ENCODE results near the gene STX1A.

STX1A gene

DNA sequence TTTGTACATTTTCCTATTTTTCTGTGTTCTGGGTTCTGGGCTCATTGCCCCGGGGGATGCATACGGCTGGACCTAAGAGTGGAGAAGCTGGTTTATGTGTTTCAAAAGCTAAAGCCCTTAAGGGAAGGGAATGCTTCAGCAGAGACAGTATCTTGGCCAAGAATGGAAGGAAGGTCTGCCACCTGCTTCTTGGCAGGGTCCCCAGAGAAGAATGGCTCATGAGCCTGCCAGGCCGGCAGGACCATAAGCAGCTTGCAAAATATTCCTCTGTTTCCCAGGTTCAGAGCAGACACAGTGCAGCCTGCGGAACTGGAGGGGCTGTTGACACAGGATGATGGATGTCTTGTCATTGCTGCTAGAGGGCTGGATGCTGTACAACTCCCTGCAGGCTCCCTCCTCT is 26.9 kb upstream of the STX1A start:
- no peak for TF ChIP-seq ZNF785 (tag by site-specific recombination; IDR thresholded peaks at IDR 0.05)
- no peak for TF ChIP-seq ZNF37A (tag by site-specific recombination; IDR thresholded peaks at IDR 0.05)
- no peak for TF ChIP-seq OSR2 (tag by site-specific recombination; IDR thresholded peaks at IDR 0.05)
- TF ChIP-seq ZNF155 (tag by site-specific recombination; IDR thresholded peaks at IDR 0.05): no peak
- TF ChIP-seq, protein P1, sequence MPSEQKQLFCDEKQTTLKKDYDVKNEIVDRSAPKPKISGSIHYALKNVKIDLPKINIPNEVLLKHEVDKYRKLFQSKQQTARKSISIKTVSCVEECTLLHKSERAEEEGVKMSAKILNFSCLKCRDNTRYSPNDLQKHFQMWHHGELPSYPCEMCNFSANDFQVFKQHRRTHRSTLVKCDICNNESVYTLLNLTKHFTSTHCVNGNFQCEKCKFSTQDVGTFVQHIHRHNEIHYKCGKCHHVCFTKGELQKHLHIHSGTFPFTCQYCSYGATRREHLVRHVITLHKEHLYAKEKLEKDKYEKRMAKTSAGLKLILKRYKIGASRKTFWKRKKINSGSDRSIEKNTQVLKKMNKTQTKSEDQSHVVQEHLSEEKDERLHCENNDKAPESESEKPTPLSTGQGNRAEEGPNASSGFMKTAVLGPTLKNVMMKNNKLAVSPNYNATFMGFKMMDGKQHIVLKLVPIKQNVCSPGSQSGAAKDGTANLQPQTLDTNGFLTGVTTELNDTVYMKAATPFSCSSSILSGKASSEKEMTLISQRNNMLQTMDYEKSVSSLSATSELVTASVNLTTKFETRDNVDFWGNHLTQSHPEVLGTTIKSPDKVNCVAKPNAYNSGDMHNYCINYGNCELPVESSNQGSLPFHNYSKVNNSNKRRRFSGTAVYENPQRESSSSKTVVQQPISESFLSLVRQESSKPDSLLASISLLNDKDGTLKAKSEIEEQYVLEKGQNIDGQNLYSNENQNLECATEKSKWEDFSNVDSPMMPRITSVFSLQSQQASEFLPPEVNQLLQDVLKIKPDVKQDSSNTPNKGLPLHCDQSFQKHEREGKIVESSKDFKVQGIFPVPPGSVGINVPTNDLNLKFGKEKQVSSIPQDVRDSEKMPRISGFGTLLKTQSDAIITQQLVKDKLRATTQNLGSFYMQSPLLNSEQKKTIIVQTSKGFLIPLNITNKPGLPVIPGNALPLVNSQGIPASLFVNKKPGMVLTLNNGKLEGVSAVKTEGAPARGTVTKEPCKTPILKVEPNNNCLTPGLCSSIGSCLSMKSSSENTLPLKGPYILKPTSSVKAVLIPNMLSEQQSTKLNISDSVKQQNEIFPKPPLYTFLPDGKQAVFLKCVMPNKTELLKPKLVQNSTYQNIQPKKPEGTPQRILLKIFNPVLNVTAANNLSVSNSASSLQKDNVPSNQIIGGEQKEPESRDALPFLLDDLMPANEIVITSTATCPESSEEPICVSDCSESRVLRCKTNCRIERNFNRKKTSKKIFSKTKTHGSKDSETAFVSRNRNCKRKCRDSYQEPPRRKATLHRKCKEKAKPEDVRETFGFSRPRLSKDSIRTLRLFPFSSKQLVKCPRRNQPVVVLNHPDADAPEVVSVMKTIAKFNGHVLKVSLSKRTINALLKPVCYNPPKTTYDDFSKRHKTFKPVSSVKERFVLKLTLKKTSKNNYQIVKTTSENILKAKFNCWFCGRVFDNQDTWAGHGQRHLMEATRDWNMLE (tag by site-specific recombination; conservative IDR thresholded peaks at IDR 0.05; ENCODE audit: low read depth): no peak
- TF ChIP-seq ZNF433 (tag by site-specific recombination; IDR thresholded peaks at IDR 0.05; ENCODE audit: low read depth): no peak
- TF ChIP-seq TRIM28 (IDR thresholded peaks at IDR 0.05; ENCODE audit: borderline replicate concordance, low read length): no peak
- TF ChIP-seq, protein P2, sequence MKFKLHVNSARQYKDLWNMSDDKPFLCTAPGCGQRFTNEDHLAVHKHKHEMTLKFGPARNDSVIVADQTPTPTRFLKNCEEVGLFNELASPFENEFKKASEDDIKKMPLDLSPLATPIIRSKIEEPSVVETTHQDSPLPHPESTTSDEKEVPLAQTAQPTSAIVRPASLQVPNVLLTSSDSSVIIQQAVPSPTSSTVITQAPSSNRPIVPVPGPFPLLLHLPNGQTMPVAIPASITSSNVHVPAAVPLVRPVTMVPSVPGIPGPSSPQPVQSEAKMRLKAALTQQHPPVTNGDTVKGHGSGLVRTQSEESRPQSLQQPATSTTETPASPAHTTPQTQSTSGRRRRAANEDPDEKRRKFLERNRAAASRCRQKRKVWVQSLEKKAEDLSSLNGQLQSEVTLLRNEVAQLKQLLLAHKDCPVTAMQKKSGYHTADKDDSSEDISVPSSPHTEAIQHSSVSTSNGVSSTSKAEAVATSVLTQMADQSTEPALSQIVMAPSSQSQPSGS (tag by site-specific recombination; IDR thresholded peaks at IDR 0.05; ENCODE audit: low read depth): no peak
- TF ChIP-seq ZFHX2 (tag by site-specific recombination; conservative IDR thresholded peaks at IDR 0.05): no peak
- TF ChIP-seq SP3 (tag by site-specific recombination; IDR thresholded peaks at IDR 0.05): no peak
- TF ChIP-seq ZBTB7A (tag by site-specific recombination; IDR thresholded peaks at IDR 0.05; ENCODE audit: low read depth): no peak
- TF ChIP-seq, protein P3, sequence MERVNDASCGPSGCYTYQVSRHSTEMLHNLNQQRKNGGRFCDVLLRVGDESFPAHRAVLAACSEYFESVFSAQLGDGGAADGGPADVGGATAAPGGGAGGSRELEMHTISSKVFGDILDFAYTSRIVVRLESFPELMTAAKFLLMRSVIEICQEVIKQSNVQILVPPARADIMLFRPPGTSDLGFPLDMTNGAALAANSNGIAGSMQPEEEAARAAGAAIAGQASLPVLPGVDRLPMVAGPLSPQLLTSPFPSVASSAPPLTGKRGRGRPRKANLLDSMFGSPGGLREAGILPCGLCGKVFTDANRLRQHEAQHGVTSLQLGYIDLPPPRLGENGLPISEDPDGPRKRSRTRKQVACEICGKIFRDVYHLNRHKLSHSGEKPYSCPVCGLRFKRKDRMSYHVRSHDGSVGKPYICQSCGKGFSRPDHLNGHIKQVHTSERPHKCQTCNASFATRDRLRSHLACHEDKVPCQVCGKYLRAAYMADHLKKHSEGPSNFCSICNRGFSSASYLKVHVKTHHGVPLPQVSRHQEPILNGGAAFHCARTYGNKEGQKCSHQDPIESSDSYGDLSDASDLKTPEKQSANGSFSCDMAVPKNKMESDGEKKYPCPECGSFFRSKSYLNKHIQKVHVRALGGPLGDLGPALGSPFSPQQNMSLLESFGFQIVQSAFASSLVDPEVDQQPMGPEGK (tag by site-specific recombination; IDR thresholded peaks at IDR 0.05): no peak
- no peak for TF ChIP-seq ZNF324 (tag by site-specific recombination; IDR thresholded peaks at IDR 0.05)
- TF ChIP-seq, protein P4, sequence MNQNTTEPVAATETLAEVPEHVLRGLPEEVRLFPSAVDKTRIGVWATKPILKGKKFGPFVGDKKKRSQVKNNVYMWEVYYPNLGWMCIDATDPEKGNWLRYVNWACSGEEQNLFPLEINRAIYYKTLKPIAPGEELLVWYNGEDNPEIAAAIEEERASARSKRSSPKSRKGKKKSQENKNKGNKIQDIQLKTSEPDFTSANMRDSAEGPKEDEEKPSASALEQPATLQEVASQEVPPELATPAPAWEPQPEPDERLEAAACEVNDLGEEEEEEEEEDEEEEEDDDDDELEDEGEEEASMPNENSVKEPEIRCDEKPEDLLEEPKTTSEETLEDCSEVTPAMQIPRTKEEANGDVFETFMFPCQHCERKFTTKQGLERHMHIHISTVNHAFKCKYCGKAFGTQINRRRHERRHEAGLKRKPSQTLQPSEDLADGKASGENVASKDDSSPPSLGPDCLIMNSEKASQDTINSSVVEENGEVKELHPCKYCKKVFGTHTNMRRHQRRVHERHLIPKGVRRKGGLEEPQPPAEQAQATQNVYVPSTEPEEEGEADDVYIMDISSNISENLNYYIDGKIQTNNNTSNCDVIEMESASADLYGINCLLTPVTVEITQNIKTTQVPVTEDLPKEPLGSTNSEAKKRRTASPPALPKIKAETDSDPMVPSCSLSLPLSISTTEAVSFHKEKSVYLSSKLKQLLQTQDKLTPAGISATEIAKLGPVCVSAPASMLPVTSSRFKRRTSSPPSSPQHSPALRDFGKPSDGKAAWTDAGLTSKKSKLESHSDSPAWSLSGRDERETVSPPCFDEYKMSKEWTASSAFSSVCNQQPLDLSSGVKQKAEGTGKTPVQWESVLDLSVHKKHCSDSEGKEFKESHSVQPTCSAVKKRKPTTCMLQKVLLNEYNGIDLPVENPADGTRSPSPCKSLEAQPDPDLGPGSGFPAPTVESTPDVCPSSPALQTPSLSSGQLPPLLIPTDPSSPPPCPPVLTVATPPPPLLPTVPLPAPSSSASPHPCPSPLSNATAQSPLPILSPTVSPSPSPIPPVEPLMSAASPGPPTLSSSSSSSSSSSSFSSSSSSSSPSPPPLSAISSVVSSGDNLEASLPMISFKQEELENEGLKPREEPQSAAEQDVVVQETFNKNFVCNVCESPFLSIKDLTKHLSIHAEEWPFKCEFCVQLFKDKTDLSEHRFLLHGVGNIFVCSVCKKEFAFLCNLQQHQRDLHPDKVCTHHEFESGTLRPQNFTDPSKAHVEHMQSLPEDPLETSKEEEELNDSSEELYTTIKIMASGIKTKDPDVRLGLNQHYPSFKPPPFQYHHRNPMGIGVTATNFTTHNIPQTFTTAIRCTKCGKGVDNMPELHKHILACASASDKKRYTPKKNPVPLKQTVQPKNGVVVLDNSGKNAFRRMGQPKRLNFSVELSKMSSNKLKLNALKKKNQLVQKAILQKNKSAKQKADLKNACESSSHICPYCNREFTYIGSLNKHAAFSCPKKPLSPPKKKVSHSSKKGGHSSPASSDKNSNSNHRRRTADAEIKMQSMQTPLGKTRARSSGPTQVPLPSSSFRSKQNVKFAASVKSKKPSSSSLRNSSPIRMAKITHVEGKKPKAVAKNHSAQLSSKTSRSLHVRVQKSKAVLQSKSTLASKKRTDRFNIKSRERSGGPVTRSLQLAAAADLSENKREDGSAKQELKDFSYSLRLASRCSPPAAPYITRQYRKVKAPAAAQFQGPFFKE (tag by site-specific recombination; IDR thresholded peaks at IDR 0.05; ENCODE audit: borderline replicate concordance): no peak
- TF ChIP-seq ZNF48 (tag by site-specific recombination; IDR thresholded peaks at IDR 0.05): no peak
- ChIA-PET CTCF (interaction anchor here (0.7 to 1.5 kb wide), 2 partner anchors 12 to 110 kb away, joined by 4 to 7 read pairs; no protein-coding TSS in a partner anchor), POLR2A (no interaction called here)
- Histone ChIP-seq H3K4me1 (ENCODE audit: control insufficient read depth, insufficient read depth, low read length) (peaks cover 4% of the 10 kb centered on the region), H3K4me3 (ENCODE audit: low read depth, low read length) (no peak overlapping the region), H3K36me3 (ENCODE audit: control insufficient read depth in 2 of 2, insufficient read depth in 1 of 2, low read length in 2 of 2) (no peaks in the 10 kb centered on the region), H3K27ac (ENCODE audit: extremely low read depth, low read depth, low read length) (no peak overlapping the region), H3K9me3 (ENCODE audit: control insufficient read depth, insufficient read depth, low read depth, low read length) (no peaks in the 10 kb centered on the region)

Measured in HEK293 (cell line).